CD4-positive, alpha-beta T cell treated with Interleukin-21 for 1 hour (primary cell): Measurements from ENCODE around the gene CRYGN.
A peak's percentile ranks its signal among the peaks of the same experiment; 100 is the strongest.

Experiments
- DNase-seq: peaks from one replicate; pipeline ENCODE4 v3.0.0-alpha.2; 2020

The CRYGN gene

GRCh38 chr7:151459726-151460473 is 20.0 kb upstream of the CRYGN start:
- DNase-seq = no peak

GRCh38 chr7:151457534-151457933 is 17.6 kb upstream of the CRYGN start:
- DNase-seq = no peak

DNA sequence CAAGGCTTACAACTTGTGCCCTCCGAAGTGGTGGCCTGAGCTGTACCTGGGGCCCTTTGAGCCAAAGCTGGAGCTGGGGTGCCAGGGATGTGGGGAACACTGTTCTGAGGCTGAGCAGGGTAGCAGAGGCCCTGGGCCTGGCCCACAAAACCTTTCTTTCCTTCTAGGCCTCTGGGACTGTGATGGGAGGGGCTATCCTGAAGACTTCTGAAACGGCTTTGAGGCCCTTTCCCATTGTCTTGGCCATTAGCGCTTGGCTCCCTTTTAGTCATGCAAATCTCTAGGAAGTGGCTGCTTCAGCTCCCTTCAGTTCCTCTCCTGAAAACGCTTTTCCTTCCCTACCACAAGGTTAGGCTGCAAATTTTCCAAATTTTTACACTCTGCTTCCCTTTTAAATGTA is 16.8 kb upstream of the CRYGN start:
- DNase-seq = no peak

GRCh38 chr7:151456276-151456675 is 16.3 kb upstream of the CRYGN start:
- DNase-seq = no peak

DNA sequence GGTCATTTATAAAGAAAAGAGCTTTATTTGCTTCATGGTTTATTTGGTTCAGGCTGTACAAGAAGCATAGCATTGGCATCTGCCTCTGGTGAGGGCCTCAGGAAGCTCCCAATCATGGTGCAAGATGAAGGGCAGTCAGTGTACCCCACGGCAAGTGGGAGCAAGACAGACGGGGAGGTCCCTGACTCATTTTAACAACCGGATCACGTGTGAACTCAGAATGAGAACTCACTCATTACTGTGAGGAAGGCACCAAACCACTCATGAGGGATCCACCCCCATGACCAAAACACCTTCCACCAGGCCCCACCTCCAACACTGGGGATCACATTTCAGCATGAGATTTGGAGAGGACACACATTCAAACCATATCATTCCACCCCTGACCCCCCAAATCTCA is 15.7 kb upstream of the CRYGN start:
- DNase-seq = no peak

- no peak for DNase-seq
Measured at GRCh38 chr7:151454932-151455530, 15.1 kb upstream of the CRYGN start.

- no peak for DNase-seq
Measured at GRCh38 chr7:151454305-151454704, 14.4 kb upstream of the CRYGN start.

DNA sequence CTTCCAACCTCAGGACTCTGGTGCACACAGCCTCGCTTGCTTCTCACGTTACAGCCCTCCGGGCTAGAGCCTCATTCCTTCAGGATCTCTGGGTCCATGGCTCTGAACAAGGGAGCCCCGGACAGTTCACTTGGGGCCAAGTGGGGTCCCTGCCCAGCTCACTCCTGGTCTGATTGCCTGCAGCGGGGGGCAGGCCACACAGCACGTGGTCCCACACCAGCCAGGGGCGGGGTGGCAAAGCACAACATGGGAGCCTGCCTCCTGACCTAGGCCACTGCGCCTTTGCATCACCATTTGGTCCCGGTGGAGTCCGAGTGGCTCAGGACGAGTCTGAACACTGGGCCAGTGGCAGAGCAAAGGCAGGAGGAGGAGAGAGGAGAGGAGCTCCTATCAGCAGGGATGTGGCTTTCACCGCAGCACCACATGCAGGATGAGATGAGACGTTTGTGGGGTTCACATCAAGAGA is 13.4 kb upstream of the CRYGN start:
- peak; percentile 14 for DNase-seq

DNA sequence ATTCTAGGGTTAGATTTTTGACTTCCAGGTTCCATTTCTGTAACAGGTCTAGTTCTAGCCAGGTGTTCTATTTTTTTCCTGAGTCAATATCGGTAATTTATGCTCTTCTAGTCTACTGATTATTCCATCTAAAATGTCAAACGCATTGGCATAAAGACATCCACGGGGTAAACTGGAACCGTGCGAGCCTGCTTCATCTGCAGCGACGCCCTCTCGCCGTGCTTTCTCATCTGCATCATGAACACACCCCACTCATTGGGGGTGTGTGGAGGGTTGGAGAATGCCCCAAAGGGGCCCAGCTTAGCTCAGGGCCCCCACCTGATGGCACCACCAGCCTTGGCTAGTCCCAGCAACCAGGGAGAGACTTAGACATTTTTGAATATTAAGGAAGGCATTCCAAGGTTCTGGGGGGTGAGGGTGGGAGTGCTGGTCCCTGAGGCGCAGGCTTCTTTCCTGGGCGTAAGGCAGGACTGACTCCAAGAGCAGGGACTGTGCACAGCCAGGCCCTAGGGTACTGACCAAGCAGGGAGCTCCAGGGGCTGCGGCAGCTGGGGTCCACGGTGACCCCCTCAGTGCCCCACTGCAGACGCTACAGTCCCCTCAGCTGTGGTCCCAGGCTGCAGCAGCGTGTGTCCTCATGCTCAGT is 12.9 kb upstream of the CRYGN start:
- DNase-seq = no peak

- DNase-seq = no peak
Measured at GRCh38 chr7:151451626-151452571, 12.0 kb upstream of the CRYGN start.

DNA sequence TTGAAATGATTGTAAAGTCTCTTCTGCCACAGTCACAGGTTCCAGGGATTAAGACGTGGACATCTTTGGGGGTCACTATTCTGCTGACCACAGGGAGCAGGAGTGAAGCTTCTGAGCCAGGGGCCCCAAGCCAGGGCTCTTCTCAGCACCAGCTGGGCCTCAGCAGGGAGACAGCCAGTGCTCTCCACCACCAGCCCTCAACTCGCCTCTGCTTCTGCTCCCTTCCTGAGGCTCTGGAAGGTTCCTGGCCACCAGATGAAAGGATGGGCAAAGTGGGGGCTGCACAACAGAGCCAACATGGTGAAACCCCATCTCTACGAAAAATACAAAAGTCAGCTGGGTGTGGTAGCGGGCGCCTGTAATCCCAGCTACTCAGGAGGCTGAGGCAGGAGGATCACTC is 11.2 kb upstream of the CRYGN start:
- DNase-seq = no peak

- DNase-seq = no peak
Measured at GRCh38 chr7:151449990-151450389, 10.0 kb upstream of the CRYGN start.

DNA sequence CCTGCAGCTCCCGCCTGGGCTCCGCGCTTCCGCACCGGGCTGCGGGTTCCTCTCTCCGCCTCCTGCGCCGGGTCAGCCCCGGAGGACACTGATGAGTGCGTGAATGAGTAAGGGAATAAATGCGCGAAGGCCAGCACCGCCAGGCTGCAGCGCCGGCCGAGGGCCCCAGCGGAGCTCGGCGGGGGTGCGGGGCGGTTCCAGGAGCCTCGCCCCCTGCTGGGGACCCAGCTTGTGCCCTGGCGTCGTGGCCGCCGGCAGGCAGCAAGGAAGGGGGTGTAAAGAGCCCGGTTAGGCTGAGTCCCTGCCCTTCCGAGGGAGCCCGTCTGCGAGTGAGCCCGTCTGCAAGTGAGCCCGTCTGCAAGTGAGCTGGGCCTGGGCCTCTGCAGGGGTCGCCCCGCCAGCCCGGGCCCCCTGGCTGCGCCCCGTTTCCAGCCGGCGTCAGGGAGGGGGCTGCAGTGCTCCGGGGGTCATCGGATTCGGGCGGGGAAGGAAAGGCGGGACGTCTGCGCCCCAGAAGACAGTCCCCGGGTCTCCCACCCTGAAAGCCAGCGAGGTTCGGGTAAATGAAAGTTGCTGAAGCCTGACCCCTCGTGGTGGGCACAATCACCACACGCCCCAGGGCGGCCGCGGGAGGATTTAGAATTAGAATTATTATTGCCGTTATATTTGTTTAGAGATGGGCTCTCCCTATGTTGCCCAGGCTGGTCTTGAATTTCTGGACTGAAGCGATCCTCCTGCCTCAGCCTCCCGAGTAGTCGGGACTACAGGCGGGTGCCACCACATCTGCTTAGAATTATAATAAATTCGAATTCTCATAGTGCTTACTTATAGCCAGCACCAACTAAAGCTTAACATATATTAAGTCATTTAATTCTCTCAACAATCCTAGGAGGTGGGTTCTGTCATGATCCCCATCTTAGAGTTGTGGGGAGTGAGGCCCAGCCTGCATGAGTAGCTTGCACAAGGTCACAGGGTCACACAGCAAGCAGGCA is 8.6 kb upstream of the CRYGN start:
- DNase-seq = peak; percentile 78

- no peak for DNase-seq
Measured at GRCh38 chr7:151447901-151448260, 7.9 kb upstream of the CRYGN start.

DNA sequence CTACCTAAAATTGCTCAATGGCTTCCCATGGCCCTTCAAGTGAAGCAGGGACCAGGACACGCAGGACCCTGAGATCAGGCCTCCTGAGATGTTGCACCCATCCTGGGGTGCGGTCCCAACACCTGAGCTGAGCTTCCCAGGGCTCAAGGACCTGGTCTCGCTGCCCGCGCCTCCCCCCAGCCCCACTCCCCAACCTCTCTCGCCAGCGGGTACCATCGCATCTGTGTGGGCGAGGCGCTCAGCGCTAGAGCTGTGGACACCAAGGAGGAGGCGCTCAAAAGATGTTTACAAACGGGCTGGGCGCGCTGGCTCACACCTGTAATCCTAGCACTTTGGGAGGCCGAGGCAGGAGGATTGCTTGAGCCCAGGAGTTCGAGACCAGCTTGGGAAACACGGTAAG is 7.4 kb upstream of the CRYGN start:
- DNase-seq = no peak

DNA sequence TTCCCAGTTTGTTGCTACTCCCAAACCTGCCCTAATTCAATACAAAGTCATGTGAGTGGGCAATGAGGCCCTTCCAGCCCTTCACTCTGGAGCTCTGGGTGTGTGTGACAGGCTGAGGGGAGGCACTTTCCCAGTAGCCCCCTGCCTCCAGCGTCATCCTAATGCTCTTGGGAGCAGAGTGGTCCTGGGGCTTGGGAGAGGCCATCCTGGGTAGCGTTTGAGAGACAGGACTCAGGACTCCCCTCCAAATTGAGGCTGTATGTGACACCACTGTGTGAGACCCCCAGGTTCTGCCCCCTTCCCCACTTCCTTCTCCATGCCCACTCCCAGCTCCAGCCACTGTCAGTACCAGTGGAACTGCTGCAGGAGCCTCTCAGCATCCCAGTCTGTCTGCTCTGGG is 6.5 kb upstream of the CRYGN start:
- DNase-seq = no peak

GRCh38 chr7:151444632-151445031 is 4.7 kb upstream of the CRYGN start:
- no peak for DNase-seq

- no peak for DNase-seq
Measured at GRCh38 chr7:151442776-151443496, 3.0 kb upstream of the CRYGN start.

DNA sequence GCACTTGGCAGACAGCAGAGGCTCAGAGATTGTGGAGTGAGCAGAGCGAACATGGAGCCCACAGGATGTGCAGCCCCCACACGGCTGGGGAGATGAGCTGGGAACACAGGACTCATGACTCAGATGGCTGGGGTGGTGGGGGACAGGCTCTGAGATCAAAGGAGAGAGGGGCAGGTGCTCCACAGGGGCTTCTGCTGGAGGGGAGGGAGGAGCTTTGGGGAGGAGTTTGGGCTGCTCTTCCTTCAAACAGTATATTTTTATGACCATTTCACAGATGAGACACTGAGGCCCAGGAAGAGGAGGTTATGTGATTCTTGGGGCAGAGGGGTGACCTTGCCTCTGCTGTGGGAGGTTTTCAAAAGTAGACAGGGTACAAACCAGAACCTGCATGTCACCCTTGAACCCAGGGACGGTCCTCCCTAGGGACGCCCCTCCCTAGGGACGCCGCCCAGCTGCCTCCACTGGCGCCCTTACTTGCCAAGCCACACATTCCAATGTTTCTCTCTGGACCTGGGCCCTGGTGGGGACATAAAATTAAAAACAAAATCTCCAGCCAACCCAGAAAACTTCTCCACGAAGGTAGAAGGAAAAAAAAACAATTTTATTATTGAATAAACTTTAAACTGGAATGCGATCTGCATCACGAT is 981 bp upstream of the CRYGN start:
- DNase-seq = no peak

DNA sequence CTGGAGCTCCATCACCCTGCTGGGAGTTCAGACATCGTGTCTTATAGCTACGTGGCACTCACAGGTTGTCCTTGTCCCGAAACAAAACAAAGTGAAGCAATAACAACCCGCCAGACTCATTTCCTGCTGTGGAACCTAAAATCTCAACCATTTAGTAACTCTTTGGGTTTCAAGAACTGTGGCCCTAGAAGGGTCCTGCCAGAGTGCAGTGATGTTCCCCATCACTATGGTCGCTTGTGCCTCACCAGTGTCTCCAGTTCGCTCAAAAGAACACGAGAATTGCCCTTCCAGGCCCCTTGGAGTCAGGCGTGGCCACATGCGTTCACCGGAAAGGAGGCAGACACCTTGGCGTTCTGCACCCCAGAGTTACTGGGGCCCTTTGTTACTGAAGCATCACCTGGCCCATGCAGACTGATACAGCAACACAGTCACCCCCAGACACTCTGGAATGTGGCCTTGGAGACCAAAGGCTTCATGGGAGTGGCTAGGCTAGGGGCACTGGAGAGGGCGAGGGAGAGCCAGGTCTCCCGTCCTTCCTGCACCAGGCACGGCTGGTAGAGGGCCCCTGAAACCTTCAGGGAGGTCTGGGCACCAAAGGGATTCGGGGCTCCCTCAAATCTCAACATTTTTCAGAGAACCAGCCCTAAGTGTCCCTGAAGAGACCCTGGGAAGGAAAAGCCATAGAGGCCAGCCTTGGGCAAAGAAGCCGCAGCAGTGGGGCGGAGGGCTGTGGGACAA is 908 bp downstream of the CRYGN start:
- no peak for DNase-seq
